GM18508 (cell line): ENCODE data around the gene KLF16.

Source experiments
- ATAC-seq: cut with Tn5 transposase; IDR thresholded peaks from one replicate; pipeline ENCODE4 v1.9.1; 2021; ENCODE audit warnings: moderate number of reproducible peaks; ENCODE audit not compliant: insufficient read depth, unreplicated experiment

Gene KLF16

DNA sequence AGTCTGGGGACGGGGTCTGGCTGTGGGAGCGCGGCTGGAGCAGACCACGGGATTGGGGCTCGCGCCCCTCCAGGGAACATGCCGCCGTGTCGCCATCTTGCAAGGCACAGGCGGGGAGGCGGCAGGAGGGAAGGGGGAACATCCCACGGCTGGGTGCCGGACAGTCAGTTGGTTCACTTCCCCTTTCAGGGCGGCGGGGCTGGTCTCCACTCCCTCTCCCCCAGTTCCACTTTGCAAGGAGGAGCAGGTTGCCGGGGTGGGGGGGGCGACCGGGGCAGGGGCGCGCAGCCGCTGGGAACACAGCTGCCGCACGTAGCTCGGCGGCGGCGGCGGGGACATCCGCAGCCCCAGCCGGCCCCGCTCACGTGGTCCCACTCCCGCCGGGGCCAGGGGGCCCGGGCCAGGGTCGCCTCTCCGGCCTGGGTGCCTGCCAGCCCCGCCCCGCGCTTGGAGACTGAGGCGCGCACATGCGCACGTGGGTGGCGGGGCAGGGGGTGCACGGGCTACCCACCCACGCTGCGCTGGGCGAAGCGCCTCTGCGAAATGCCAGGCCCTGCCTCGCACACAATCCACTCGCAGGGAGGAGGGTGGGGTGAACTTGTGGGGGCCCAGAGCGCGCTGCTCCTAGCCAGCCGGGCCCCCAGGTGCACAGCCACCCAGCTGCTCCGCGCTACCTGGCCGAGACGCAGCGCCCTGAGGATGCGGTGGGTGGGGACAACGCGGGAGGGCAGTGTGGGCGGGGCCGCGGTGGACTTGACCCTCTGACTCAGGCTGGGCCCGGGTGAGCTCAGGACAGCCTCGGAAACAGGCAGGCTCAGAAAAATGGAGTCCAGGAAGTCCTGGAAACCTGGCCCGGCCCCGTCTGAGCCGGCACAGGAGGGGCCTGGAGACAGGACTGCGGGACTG lies 6.4 kb downstream of the KLF16 start:
- no peak for ATAC-seq

- no peak for ATAC-seq
Observed at GRCh38 chr19:1856345-1856697, 7.1 kb downstream of the KLF16 start.

GRCh38 chr19:1855828-1856255 lies 7.5 kb downstream of the KLF16 start:
- ATAC-seq, result no peak

DNA sequence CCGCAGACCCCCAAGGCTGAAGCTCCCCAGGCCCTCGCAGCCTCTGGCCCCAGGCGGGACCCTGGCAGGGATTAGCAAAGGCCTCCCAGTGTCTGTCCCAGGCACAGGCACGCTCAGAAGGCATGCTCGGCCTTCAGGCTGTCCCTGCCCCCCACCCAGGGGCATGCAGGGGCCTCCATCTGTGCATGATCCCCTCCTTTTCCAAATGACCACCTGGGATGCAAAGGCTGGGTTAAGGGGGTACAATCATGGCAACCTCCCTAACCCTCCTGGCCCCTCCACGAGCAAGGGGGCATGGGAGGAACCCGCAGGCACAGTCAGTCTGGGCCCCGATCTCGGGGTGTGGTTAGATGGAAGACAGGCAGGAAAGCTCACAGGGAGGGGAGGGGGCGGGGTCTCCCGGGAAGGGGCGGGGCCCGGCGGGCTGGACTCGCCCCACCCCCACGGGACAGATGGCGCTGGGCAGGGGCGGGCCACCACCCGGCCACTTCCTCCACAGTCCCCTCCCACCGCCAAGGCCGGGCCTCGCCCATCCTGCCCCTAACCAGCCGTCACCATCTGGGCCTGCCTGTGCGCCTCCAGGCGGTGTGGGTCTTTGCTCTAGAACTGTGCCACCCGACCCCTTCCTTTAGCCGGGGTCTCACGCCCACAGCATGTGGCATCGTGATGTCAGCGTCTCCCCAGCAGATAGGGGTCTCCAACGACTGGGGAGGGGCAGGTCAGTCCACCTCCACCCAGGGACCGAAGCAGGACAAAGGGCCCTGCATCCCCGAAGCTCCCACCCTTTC lies 8.1 kb downstream of the KLF16 start:
- ATAC-seq, result no peak

- no peak for ATAC-seq
Observed at GRCh38 chr19:1854542-1855039, 8.8 kb downstream of the KLF16 start.

- no peak for ATAC-seq
Observed at GRCh38 chr19:1854039-1854541, 9.3 kb downstream of the KLF16 start.

DNA sequence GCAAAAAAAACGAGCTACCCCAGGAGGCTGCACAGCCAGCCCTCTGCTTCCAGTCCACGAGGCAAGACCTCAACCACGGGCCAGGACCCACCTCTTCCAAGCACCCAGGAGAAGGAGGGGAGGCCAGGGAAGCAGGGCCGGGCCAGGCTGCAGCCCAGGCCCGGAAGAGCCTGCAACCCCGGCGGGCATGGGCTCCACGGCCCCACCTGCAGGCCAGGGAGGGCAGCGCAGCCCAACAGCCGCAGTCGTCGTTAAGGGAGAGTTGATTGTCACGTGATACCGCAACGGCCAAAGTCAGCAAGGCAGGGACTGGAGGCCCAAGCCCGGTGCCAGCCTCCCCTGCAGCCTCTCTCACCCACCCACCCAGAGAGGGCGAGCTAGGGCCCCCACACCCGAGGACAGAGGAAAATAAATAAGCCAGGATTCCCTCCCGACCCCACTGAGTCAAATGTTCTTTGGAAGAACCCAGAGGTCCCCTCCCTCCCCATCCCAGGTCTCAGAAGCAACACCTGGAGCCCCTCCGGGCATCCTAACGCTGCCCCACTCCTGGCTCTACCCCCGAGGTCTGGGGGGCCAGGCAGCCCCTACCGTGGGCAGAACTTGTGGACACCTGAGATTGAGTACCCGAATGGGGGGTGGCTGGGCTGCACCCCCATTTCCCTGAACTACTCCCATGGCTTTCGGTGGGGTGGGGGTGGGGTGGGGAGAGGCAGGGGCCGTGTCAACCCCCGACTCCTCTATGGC lies 9.9 kb downstream of the KLF16 start:
- no peak for ATAC-seq

GRCh38 chr19:1852581-1853128 lies 10.7 kb downstream of the KLF16 start:
- ATAC-seq, result no peak

DNA sequence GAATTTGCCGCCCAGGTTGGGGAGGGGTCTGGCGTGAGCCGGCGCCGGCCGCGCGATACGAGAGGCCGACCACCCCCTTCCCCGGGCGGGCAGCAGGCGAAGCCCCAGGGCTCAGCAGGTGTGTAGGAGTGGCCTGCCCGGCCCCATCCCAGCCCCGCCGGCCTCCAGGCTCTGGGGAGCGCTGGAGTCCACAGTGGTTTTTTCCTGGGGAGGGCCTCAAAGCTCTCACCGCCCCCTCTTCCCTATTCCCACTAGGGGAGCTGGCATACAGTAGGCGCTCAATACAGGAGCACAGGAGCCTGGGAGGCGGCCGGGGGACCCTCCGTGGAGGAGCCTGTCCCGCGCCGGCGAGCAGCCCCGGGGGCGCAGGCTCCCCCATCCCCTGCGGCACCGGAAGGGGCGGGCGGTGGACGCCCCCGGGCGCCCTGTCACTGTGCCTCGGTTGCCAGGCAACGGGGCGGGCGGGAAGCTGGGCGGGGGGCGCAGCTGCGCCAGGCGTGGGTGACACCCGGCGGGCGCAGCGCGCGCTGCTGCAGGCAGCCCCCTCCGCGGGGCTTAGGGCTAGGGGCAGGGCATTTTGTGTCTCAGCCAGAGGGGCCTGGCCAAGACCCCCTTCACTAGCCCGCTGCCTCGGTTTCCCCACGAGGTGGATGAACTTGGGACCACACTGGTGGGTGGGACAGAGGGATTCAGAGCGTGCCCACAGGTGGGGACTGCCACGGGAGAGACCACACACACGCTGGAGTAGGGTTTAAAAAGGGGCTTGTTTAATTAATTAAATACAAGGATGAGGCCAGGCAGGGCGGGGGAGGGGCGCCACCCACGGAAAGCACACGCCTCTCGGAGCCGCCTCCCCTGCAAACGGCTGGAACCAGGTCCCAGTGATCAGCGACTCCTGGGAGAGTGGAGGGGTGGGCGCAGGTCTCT lies 11.5 kb downstream of the KLF16 start:
- ATAC-seq, result no peak

- no peak for ATAC-seq
Observed at GRCh38 chr19:1850809-1851653, 12.3 kb downstream of the KLF16 start.

DNA sequence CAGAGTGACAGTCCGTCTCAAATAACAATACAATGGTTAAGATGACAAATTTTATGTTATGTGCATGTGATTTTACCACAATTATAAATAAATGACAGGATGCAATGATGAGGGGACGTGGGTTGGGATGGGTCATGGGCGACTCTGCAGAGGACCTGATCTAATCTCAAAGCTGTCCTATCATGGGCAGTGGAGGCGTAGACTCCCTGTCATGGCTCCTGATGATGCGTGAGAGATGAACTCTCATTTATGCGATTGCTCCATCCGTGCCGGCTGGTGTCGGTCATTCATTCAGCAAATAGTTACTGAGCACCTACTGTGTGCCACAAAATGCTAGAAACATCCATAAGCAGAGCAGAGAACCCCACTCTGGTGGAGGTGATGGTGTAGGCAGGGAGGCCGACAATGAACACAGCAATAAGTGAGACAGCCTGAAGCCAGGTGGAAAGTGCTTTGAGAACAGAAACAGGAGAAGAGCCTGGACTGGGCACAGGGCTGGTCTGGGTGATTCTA lies 13.4 kb downstream of the KLF16 start:
- no peak for ATAC-seq

GRCh38 chr19:1849132-1849474 lies 14.3 kb downstream of the KLF16 start:
- no peak for ATAC-seq

GRCh38 chr19:1848399-1849131 lies 14.8 kb downstream of the KLF16 start, which contains the start of gene REXO1:
Gene REXO1 (minus strand): TSS chr19:1848483. CDS start chr19:1848358, 125 bp downstream.
- peak; percentile 47 for ATAC-seq

GRCh38 chr19:1847684-1848398 lies 15.5 kb downstream of the KLF16 start:
- no peak for ATAC-seq

DNA sequence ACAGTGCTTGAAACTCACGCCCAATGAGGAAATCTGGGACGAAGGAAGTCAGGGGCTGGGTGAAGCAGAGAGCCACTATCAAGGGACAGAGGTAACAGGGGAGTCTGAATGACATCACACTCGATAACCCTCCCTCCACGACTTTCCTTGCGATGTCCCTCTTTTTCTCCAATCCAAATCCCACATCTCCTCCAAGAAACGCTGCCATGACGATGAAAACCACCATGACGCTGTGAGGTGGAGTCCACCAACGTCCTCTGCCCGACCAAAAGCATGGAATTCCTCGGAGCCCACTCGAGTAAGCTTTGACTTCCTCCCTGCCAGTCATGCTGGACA lies 16.1 kb downstream of the KLF16 start:
- ATAC-seq, result no peak

DNA sequence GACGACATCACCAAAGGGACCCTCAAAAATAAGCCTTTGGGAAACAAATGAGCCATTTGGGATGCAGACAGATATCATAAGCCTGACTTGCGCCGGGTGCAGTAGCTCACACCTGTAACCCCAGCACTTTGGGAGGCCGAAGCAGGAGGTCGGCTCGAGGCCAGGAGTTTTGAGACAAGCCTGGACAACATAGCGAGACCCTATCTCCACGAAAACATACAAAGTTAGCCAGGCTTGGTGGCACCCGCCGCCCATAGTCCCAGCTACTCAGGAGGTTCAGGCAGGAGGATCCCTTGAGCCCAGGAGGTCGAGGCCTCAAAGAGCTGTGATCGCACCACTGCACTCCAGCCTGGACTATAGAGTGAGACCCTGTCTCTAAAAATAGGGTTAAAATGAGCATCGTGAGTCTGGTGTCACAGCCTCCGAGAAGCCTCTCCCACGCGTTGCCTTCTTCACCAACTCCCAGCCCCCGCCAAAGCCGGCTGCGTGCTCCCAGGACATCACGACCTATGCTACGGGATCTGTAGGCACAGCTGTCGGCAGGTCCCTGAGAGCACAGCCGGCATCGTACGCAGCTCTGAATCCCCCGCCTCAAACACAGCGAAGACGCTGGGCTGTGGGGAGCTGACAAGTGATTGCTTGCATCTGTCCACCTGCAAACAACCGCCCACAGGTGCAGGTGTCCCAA lies 16.7 kb downstream of the KLF16 start:
- no peak for ATAC-seq
